ENCODE results near the gene PPP3CB.

GRCh38 chr10:73405556-73405955 lies 90.3 kb downstream of the PPP3CB start:
- no peak for TF ChIP-seq TAF1 (IDR thresholded peaks at IDR 0.05; ENCODE audit: low read depth, low read length)
- TF ChIP-seq POLR2A (IDR thresholded peaks at IDR 0.05; ENCODE audit: low read depth, low read length), result no peak
- no peak for TF ChIP-seq POLR2AphosphoS5 (IDR thresholded peaks at IDR 0.05; ENCODE audit: low read depth, low read length)
- no peak for TF ChIP-seq SPI1 (IDR thresholded peaks at IDR 0.05; ENCODE audit: low read depth, low read length)
- TF ChIP-seq POU2F2 (IDR thresholded peaks at IDR 0.05; ENCODE audit: low read depth, low read length), result no peak
- TF ChIP-seq PAX5 (IDR thresholded peaks at IDR 0.05; ENCODE audit: insufficient read depth, low read length, severe bottlenecking), result no peak
